ENCODE results near the gene B4GALT3.

- TF ChIP-seq CTCF (IDR thresholded peaks at IDR 0.05) (no peak), EZH2phosphoT487 (IDR thresholded peaks at IDR 0.05) (no peak), EZH2 (IDR thresholded peaks at IDR 0.05) (no peak)
These were observed 5.6 kb downstream of the B4GALT3 start for GRCh38 chr1:161171696-161172095.

All from neural progenitor cell (in vitro differentiated cells).